Fibroblast of peridontal ligament (primary cell): Measurements from ENCODE around the gene TRIM66.
A peak's percentile ranks its signal among the peaks of the same experiment; 100 is the strongest.

Experiments used
- DNase-seq: peaks from one replicate; pipeline ENCODE4 v3.0.0-alpha.2; 2010; ENCODE audit errors: extremely low read depth

Gene TRIM66, protein sequence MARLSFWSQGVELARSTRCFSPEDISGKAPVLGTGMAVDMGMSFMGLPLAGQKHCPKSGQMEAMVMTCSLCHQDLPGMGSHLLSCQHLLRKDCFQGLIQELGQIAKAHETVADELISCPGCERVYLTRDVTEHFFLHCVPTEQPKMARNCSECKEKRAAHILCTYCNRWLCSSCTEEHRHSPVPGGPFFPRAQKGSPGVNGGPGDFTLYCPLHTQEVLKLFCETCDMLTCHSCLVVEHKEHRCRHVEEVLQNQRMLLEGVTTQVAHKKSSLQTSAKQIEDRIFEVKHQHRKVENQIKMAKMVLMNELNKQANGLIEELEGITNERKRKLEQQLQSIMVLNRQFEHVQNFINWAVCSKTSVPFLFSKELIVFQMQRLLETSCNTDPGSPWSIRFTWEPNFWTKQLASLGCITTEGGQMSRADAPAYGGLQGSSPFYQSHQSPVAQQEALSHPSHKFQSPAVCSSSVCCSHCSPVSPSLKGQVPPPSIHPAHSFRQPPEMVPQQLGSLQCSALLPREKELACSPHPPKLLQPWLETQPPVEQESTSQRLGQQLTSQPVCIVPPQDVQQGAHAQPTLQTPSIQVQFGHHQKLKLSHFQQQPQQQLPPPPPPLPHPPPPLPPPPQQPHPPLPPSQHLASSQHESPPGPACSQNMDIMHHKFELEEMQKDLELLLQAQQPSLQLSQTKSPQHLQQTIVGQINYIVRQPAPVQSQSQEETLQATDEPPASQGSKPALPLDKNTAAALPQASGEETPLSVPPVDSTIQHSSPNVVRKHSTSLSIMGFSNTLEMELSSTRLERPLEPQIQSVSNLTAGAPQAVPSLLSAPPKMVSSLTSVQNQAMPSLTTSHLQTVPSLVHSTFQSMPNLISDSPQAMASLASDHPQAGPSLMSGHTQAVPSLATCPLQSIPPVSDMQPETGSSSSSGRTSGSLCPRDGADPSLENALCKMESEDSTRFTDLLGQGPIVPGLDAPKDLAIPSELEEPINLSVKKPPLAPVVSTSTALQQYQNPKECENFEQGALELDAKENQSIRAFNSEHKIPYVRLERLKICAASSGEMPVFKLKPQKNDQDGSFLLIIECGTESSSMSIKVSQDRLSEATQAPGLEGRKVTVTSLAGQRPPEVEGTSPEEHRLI (N-terminal part only)

DNA sequence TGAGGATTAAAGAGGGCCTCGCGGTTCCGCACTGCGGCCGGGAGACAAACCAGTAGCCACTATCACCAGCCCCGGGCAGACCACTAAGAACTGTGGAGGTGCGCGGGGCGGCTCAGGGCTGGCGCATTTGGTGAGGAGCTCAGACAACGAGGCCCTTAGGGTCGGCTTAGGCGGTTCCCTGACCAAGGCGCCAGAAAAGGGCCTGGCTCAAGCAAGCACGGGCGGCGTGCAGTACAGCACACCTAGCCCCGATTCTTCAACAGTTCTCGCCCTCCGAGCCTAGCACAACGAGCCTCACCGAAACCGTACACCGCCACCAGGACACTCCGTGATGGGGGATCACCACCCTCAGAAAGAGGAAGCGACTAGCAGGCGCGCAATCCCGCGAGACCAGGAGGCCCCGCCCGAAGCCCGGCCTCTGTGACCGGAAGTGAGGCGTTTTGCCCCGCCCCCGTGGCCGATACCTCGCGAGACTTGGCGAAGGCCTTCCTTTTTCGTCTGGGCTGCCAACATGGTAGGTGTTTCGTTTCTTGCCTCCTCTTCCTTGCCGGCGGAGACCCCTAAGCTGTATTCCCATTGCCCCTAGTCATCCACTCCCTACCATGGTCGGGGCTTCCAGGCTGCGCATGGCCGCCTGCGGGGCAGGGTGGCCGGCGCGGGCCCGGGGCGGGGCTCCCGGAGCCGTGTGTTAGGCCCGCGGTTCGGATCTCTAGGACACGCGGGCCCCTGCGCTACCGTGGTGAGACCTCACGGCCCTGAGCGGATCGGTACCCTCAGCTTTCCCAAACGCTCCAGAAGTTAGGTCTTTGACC is at the start of gene TRIM66, which contains the start of gene RPL27A:
Gene TRIM66 (minus strand): TSS at position 363 of the 812 bp plus-strand sequence. CDS start 10,391 bp downstream, outside the sequence.
Gene RPL27A (plus strand): TSS at position 490 of the 812 bp plus-strand sequence. CDS start 22 bp downstream, at position 512.
- DNase-seq: peak; percentile 96

DNA sequence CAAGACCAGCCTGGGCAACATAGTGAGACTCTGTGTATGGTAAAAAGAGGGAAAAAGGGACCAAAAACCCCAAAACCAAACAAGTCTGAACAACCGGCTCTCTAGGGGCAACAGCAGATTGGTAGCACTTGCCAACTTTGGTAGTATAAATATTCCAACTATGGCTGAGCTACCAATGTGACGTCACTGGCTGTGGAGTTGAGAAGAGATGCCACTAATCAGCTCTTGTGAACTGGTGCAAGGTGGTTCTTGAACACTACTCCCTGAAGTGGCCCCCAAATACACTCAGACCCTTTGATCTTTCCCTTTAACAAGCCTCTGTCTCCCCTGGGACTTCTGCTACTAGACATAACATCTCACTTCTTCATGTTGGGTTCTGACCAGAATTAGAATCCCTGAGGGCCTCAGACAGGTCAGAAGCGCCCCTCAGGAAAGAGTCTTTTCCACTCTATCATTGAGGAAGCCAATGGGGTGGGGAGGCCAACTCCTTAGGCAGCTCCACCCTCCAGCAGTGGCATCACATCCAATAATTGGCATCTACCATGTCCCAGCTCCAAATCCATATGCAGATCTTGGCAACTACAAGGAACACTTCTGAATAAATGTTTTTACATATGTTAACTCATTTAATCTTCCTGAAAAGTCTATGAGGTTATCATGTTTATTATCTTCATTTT is 49.3 kb upstream of the TRIM66 start:
- DNase-seq: peak; percentile 30

DNA sequence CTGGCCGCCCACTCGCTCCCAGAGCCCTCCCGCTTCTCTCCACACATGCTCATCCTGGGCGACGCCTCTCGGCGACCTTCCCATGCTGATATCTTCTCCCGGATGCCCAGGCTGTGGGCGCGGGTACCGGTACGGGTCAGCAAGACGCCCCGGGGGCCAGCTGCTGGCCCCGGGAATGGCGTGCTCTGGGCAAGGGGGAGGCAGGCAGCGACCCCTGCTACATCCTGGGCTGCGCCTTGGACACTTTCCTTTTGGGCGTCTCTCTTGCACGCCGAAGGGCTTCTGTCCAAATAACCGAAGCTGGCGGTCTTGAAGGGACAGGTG is 48.2 kb upstream of the TRIM66 start:
- no peak for DNase-seq

DNA sequence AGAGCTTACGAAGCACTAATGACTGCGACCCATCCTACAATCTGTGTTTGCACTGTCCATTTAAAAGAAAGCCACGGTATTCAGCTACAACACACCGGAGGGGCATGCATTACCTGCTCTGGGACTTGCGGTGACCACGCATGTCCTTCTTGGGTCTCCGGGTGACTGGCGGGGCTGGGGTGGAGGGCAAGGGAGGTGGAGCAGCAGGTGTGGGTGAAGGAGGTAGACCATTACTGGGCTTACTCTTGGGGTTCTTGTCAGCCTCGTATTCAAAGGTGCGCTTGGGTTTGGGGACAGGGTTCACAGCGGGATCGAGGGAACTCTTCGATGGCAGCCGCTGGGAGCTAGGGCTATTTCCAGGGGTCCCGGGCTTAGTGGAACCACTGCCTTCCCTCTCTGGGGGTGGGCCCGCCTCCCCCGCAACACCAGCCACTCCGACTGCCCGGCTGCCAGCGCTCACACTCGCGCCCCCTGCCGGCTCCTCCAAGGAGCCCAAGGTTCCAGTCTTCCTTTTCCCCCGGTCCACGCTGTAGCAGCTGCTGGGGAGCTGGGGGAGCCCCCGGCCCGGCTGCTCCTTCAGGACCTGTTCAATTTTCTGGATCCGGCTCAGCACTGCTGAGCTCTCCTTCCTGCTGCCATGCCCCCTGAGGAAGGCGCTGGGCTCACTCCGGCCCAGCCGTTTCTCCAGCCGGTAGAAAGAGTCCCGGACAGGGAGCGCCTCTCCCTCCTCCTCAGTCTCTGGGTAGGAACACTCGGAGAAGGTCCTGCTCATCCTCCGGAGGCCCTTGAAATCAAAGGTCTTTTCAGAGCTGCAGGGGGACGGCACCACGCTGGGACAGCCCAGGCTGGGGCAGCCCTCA is 47.6 kb upstream of the TRIM66 start:
- DNase-seq: no peak

DNA sequence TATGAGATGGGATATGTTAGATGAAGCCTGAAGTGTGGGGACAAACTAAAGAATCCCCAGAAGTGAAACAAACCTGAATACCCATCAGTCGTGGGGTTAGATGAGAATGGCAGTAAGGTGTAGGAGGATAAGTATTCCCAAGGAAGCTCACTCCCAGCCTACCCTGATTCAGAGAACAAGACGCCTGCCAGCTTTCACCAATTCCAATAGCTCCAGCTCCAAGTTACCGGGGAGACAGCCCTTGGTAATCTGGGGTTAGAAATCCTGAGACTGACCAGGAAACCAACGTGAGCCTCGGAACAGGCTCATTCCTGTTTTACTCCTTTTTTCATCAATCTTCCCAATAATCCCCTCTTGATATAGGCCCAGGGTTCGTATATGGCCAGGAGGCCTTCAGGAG is 46.6 kb upstream of the TRIM66 start:
- DNase-seq: no peak

DNA sequence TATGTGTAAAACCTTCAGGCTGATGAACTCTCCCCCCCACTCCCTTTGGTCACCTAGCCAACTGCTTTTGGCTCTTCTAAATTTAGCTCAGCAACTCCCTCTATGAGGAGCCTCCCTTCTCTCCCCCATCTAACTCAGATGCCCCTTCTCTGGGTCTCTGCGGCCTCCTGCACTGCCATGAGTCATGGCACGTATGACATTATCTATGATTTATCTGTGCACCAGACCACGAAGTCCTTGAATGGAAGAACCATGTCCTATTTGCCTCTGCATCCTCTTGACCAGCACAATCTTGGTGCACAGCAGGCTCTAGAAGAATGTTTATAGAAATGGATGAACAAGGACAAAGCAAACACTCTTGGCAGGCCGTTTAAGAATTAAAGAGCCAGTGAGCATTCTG is 46.1 kb upstream of the TRIM66 start:
- no peak for DNase-seq

DNA sequence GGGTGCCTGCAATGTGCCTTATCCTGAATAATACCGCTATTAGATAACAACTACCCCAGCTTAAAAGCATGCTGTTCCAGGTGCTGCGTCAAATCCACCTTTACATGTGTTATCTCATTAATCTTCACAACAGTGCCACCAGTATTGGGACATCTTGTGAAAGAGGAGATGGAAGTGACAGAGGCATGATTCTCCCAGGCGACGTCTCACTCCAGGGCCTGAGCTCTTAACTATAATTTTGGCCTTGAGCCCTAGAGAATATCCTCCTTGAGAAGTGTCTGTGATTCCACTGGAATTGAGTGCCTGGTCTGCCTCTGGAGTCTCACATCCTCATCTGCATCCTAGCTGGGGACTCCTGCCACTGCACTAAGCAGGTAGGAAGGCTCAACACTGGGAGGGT is 43.9 kb upstream of the TRIM66 start:
- DNase-seq: no peak

DNA sequence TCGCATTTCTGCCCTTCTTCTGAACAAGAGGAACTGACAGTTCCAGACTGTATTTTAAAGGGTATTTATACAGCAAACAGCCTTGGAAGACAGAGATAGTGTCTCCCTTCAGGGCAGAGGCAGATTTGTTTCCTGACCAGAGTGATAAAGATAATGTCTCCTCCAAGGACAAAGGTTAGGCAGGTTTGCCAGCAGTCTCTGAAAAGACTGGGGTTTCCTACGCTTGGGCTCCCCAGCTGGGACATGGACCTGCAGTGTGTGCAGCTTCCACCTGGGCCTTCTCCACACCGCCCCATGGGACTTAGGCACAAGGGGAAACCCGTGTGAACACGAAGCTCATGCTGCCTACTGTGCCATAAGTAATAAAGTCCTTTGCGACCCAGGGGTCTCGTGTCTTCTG is 42.2 kb upstream of the TRIM66 start:
- no peak for DNase-seq

DNA sequence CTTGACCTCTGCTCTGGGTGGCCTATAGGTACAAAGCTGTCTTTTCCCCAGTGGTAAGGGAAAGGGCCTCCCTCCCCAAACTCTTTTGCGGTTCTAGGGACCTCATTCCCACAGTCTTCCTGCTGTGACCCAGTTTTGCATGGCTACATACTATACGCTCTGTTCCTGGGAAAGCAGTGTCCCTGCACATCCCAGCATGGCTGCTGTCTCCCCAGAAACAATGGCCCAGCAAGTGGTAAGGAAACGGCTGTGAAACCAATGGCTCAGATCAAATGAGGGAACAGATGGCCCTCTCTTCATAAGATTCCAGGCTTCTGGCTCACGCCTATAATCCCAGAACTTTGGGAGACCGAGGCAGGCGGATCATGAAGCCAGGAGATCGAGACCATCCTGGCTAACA is 41.2 kb upstream of the TRIM66 start:
- DNase-seq: no peak

DNA sequence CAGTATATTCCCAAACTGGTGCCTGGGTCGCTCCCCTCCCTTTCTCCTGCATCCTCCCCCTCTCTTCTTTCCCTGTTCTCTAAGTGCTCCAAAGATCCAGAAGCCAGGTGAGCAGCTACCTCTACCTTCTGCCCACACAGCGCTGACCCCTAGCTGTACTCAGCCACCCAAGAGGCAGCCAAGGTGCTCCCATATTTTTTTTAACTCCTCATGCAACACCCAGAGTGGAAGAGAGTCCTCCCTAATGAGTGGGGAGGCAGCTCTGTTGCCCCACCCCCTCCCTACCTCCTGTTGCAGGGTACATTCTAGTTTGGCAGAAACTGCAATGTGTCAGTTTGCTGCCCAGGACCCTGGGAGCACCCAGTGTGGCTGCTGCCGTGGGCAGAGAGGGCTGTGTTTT is 40.3 kb upstream of the TRIM66 start:
- DNase-seq: no peak

DNA sequence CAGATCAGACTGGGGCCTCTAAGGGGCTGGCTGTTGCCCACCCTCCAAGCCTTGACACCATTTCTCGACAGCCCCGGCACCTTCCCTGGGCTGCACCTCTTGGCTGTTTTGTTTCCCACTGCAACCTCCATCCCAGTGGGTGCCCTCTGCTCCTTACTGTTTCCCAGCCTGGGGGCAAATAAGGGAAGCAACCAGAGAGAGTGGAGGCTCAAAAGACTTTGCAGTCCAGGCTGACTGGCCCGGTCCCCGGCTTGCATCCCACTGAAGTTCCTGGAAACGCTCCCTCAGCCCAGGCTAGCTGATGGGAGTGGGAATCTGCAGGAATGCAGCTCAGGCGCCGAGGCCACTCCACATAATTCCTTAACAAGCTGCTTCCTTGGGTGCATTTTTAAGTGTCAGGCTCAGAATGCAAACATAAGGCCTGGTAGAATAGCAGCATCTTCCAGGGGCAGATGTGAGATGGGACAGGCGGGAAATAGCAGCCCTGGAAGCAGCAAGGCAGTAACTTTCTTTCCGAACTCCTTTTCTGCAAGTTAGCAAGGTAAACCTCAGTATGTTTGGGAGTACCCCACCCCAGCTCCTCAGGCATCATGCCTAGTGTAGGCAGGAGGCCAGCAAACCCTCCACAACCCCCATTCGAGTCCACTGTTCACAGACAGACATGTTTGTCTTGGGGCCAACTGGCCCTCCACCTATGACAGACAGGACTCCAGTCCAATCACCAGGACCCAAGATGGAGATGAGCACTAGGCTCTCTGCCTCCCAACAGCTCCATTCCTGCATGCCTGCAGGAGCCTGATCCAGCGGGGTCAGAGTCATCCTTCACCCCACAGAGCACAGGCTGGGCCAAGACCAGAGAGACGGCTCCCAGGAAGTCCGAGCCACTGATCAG is 39.4 kb upstream of the TRIM66 start:
- DNase-seq: peak; percentile 45

DNA sequence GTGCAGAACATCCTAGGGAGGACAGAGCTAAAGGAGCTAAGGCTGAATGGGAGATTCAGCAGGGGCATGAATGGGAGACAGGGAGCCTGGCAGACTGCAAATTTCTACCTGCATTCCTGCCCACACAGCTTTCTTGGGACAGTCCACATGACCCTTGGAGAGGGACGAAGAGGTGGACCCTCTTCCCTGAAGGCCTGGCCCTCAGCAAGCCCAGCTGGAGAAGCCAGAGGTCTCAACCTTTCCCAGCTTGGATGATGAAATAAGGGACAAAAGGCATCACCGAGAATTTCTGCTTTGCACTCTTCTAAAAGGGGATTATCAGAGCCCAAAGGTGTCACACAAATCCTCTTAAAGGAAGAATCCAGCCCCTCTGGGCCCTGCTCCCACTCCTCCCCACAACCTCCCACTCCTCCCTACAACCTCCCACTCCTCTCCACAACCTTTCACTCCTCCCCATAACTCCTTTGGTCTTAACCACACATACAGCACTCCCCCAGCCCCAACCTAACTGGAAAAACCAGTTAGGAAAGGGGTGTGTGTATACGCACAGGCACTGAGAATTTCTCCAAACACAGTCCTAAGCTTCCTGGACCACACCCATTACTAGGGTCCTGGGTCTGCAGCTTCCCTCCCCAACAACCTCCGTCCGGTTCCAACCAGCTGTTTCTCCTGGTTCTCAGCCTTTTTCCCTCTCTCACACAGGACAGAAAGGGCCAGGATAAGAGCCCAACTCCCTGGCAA is 38.6 kb upstream of the TRIM66 start:
- DNase-seq: no peak

DNA sequence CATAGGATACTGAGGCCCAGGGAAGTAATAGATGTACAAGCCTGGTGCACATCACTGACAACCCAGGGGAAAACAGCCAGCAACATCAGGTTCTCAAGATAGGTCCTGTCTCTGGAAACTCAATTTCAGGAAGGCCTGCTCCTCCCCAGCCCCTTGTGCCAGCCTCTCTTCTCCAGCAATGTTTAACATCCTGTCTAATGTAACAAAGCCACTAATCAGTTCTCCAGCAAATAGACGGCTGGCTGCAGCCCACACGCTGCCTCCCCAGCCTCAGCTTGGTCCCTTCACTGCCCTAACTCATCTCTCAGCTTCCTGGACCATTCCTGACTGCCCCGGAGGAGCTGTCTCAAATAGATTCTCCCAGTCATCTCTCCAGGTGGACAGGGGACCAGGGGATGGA is 37.9 kb upstream of the TRIM66 start:
- DNase-seq: no peak

DNA sequence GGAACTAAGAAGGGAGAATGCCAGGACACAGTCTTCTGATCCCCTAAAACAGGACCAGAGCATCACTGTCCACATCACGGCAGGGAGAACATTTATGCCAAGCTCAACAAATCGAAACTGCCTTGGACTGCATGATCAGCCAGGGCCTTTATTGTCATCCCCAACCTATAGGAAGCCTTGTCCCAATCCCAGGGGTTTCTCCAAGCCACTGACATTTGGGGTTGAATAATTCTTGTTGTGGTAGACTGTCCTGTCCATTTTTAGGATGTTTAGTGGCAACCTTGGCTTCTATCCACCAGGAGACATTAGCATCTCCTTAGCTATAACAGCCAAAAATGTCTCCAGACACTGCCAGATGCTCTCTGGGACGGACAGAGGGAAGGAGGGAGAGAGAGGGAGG is 37.3 kb upstream of the TRIM66 start:
- no peak for DNase-seq

DNA sequence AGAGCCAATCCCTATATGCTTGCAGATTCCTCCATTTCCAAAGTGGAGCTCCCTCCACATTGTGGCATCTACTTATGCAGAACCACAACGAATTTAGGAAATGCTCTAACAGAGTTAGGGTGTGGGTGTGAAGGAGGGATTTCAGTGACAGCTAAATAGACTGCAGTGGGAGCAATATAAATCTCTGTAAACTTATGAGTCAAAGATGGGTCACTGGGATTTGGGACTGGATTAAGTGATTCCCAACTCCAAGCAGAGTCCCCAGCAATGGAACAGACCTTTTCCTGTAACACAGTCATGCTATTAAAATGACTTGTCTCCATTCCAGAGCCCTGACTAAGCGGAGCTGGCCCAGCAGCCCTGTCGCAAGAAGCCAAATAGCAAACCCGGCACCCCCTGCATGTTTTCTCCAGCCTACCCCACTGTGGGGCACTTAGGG is 36.8 kb upstream of the TRIM66 start:
- peak; percentile 88 for DNase-seq

DNA sequence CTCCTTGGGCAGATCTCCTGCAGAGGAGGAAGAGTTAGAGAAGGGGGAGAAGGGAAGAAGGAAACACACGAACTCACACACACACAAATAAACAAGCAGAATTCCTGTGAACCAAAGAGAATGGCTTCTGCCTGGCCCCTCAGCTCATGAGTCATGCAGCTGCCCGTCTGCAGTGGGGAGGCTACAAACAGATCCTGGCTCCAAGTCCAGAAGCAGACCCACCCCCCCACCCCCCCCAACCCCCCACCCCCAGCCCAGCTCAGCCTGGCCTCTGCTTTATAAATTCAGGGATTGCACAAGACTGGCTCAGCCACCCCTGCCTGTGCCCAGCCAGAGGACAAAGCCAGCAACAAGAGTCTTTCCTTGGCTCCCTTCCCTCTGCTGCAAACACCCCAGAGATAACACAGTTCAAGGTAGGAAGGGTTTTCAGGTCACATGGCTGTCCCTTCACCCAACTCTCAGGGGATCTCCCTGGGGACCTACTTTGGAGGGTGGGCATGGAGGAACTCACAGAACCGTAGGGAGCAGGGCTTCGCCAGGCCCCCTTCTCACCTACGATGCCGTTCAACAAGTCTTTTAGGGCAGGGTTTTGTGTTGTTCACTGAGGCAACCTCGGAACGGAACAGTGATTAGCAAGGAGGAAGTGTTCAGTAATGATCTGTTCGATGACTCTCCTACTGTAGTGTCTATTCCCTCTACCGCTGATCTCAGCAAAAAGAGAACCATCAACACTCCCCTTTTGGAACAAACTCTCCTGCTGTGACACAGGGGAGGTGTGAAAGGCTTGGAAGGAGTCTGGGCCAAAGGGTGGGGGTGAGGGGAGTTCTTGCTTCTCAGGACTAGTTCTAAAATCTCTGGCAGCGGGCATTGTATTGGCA is 35.6 kb upstream of the TRIM66 start:
- DNase-seq: peak; percentile 93

DNA sequence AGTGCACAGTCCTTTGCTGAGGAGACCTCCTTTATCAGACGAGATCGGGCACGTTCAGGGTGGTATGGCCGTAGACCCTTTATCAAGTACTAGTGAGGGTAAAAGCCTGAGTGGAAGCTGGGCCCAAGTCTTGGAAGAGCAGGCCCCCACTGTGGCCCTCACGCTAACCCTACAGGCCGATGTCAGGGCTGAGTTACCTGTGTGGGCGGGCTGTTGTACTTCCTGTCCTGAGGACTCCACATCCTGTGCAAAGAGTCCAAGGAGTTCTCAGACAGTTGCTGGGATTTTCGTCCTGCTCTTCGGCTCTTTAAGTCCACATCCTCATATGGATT is 35.0 kb upstream of the TRIM66 start:
- no peak for DNase-seq
